ENCODE results near the gene FNDC10.
"Not testable (repeated sequence)": the region's sequence is repeated elsewhere in the genome, so short reads cannot be mapped to it uniquely, and the experiment has no call there.

FNDC10 gene

GRCh38 chr1:1564268-1564667 lies 35.7 kb downstream of the FNDC10 start:
- no peak for DNase-seq

- DNase-seq: no peak
These were observed 36.2 kb downstream of the FNDC10 start for GRCh38 chr1:1563688-1564087.

- no peak for DNase-seq
These were observed 37.3 kb downstream of the FNDC10 start for GRCh38 chr1:1562556-1563195.

- DNase-seq: no peak
These were observed 38.0 kb downstream of the FNDC10 start for GRCh38 chr1:1561801-1562470.

GRCh38 chr1:1560178-1560577 lies 39.8 kb downstream of the FNDC10 start:
- no peak for DNase-seq

- DNase-seq: no peak
These were observed 40.9 kb downstream of the FNDC10 start for GRCh38 chr1:1559066-1559465.

GRCh38 chr1:1558591-1558990 lies 41.3 kb downstream of the FNDC10 start:
- no peak for DNase-seq

- not testable (repeated sequence) for DNase-seq
These were observed 42.2 kb downstream of the FNDC10 start for GRCh38 chr1:1557688-1558087.

GRCh38 chr1:1556961-1557360 lies 43.0 kb downstream of the FNDC10 start:
- not testable (repeated sequence) for DNase-seq

- no peak for DNase-seq
These were observed 43.4 kb downstream of the FNDC10 start for GRCh38 chr1:1556505-1556904.

- DNase-seq: no peak
These were observed 44.7 kb downstream of the FNDC10 start for GRCh38 chr1:1554926-1555915.

GRCh38 chr1:1554550-1554925 lies 45.4 kb downstream of the FNDC10 start:
- DNase-seq: no peak

GRCh38 chr1:1553821-1554494 lies 46.0 kb downstream of the FNDC10 start:
- no peak for DNase-seq

- DNase-seq: no peak
These were observed 47.7 kb downstream of the FNDC10 start for GRCh38 chr1:1552263-1552639.

GRCh38 chr1:1551524-1552262 lies 48.2 kb downstream of the FNDC10 start:
- no peak for DNase-seq

- no peak for DNase-seq
These were observed 49.1 kb downstream of the FNDC10 start for GRCh38 chr1:1550591-1551432.

- no peak for DNase-seq
These were observed 49.8 kb downstream of the FNDC10 start for GRCh38 chr1:1550087-1550486.

- DNase-seq: no peak
These were observed 51.3 kb downstream of the FNDC10 start for GRCh38 chr1:1548591-1548990.
